Fibroblast of lung (primary cell): ENCODE data around the gene EN2. TPM values are rescaled to one million over a fixed set of nuclear protein-coding genes. Genes with fewer than 3 reads are reported as not detected.

ENCODE experiments used
- DNase-seq, 2 donors: peaks; one replicate each; pipeline versions ENCODE4 v3.0.0 to v3.0.0-alpha.2; 2010; ENCODE audit warnings: low read depth in 2 of 2
- H2AFZ ChIP-seq: 2 replicates; pipeline ENCODE4 v1.5.1; 2012; ENCODE audit warnings: low read length, control low read depth, inconsistent platforms
- H3K27ac ChIP-seq: 2 replicates; pipeline ENCODE4 v1.5.1; 2011; ENCODE audit warnings: low read length, control low read depth; ENCODE audit not compliant: insufficient read depth
- H3K27me3 ChIP-seq: 2 replicates; pipeline ENCODE4 v1.5.1; 2011; ENCODE audit warnings: mild to moderate bottlenecking, low read length; ENCODE audit not compliant: control insufficient read depth, insufficient read depth
- H3K36me3 ChIP-seq: 2 replicates; pipeline ENCODE4 v1.5.1; 2011; ENCODE audit warnings: low read length; ENCODE audit not compliant: control insufficient read depth, insufficient read depth
- H3K4me1 ChIP-seq: 2 replicates; pipeline ENCODE4 v1.5.1; 2011; ENCODE audit warnings: low read length; ENCODE audit not compliant: control insufficient read depth, insufficient read depth; ENCODE audit errors: extremely low read depth
- H3K4me2 ChIP-seq: 2 replicates; pipeline ENCODE4 v1.5.1; 2011; ENCODE audit warnings: low read length, control low read depth; ENCODE audit not compliant: insufficient read depth; ENCODE audit errors: extremely low read depth
- H3K4me3 ChIP-seq, 4 experiments: fragments of 200-600 bp in 1 of 4; sonication (generic) in 1 of 4; replicated peaks in 1 of 4; 2 replicates each; pipeline ENCODE4 v1.5.1; 2011 to 2016; ENCODE audit warnings: low read length in 4 of 4, low read depth in 3 of 4, mild to moderate bottlenecking in 3 of 4, control low read depth in 2 of 4, inconsistent platforms in 1 of 4, mixed read lengths in 1 of 4; ENCODE audit not compliant: insufficient read depth in 1 of 4; ENCODE audit errors: control extremely low read depth in 1 of 4
- H3K79me2 ChIP-seq: 2 replicates; pipeline ENCODE4 v1.5.1; 2012; ENCODE audit warnings: mild to moderate bottlenecking, low read length, inconsistent platforms; ENCODE audit not compliant: control insufficient read depth, insufficient read depth
- H3K9ac ChIP-seq: 2 replicates; pipeline ENCODE4 v1.5.1; 2011; ENCODE audit warnings: mild to moderate bottlenecking, low read length, control low read depth; ENCODE audit not compliant: insufficient read depth
- H3K9me3 ChIP-seq: 2 replicates; pipeline ENCODE4 v1.5.1; 2012; ENCODE audit warnings: low read depth, low read length; ENCODE audit not compliant: control insufficient read depth, insufficient read depth
- H4K20me1 ChIP-seq: 2 replicates; pipeline ENCODE4 v1.5.1; 2011; ENCODE audit warnings: low read length; ENCODE audit not compliant: control insufficient read depth, insufficient read depth; ENCODE audit errors: extremely low read depth
- CTCF ChIP-seq, 2 donors: IDR thresholded peaks in 1 of 2; conservative IDR thresholded peaks in 1 of 2; 1 replicate in 1 of 2; 2 replicates in 1 of 2; pipeline ENCODE4 v1.5.1; 2011 to 2012; ENCODE audit warnings: low read length in 2 of 2, control low read depth in 1 of 2, inconsistent platforms in 1 of 2, low read depth in 1 of 2, mild to moderate bottlenecking in 1 of 2
- EZH2 ChIP-seq: IDR thresholded peaks from 2 replicates; pipeline ENCODE4 v1.5.1; 2012; ENCODE audit warnings: low read length, control low read depth, mild to moderate bottlenecking; ENCODE audit errors: missing control alignments
- polyA plus RNA-seq, 2 donors: library from polyadenylated mRNA; depleted of rRNA in 1 of 2; stranded (reverse) in 1 of 2; unstranded in 1 of 2; fragments of >200 nt; gene quantifications; 2 replicates each; pipeline ENCODE4 v1.2.1, GENCODE V29; 2011 to 2012; ENCODE audit warnings: missing spikeins in 1 of 2
- total RNA-seq: library from RNA; depleted of rRNA; stranded (reverse); fragments of >200 nt; gene quantifications from 2 replicates; pipeline ENCODE4 v1.2.1, GENCODE V29; 2014

The EN2 gene
- total and polyA plus RNA-seq, 2 donors (not counting 1 experiment from before 2014, with no cell fraction given), result not detected

- H3K36me3 ChIP-seq, result no peaks in the 10 kb centered on the region
- H4K20me1 ChIP-seq, result no peaks in the 10 kb centered on the region
- no peak for TF ChIP-seq EZH2
- no peak for TF ChIP-seq CTCF (conservative IDR thresholded peaks at IDR 0.05 in 1 of 2, IDR thresholded peaks at IDR 0.05 in 1 of 2; ENCODE audit: low read depth in 1 of 2, low read length in 2 of 2)
- no peaks in the 10 kb centered on the region for H3K9me3 ChIP-seq
- H3K4me2 ChIP-seq, result no peak overlapping the region
- H3K4me1 ChIP-seq, result no peaks in the 10 kb centered on the region
- no peak overlapping the region for H2AFZ ChIP-seq
- DNase-seq, result no peak
- peaks cover 53% of the 10 kb centered on the region for H3K27me3 ChIP-seq
- H3K79me2 ChIP-seq, result no peaks in the 10 kb centered on the region
- H3K4me3 ChIP-seq, result no peak overlapping the region
- no peak overlapping the region for H3K27ac ChIP-seq
- no peak overlapping the region for H3K9ac ChIP-seq
Observed at GRCh38 chr7:155470186-155470487, 12.2 kb downstream of the EN2 start.

- Histone ChIP-seq H3K4me1 (no peaks in the 10 kb centered on the region), H3K9me3 (no peaks in the 10 kb centered on the region), H3K4me3 (no peak overlapping the region), H3K27me3 (peaks cover 45% of the 10 kb centered on the region), H3K9ac (no peak overlapping the region), H3K36me3 (no peaks in the 10 kb centered on the region), H2AFZ (no peak overlapping the region), H3K27ac (no peak overlapping the region), H4K20me1 (no peaks in the 10 kb centered on the region), H3K4me2 (no peak overlapping the region), H3K79me2 (no peaks in the 10 kb centered on the region)
- DNase-seq, result no peak
- TF ChIP-seq CTCF (conservative IDR thresholded peaks at IDR 0.05 in 1 of 2, IDR thresholded peaks at IDR 0.05 in 1 of 2; ENCODE audit: low read depth in 1 of 2, low read length in 2 of 2) (no peak), EZH2 (no peak)
Observed at GRCh38 chr7:155470686-155471638, 13.0 kb downstream of the EN2 start.

- Histone ChIP-seq H4K20me1 (no peaks in the 10 kb centered on the region), H3K36me3 (no peaks in the 10 kb centered on the region), H3K9me3 (no peaks in the 10 kb centered on the region), H3K4me3 (no peak overlapping the region), H3K9ac (no peak overlapping the region), H3K27ac (no peak overlapping the region), H3K79me2 (no peaks in the 10 kb centered on the region), H3K4me2 (no peak overlapping the region), H3K27me3 (peaks cover 37% of the 10 kb centered on the region), H2AFZ (no peak overlapping the region), H3K4me1 (no peaks in the 10 kb centered on the region)
- no peak for TF ChIP-seq EZH2
- no peak for TF ChIP-seq CTCF (conservative IDR thresholded peaks at IDR 0.05 in 1 of 2, IDR thresholded peaks at IDR 0.05 in 1 of 2; ENCODE audit: low read depth in 1 of 2, low read length in 2 of 2)
- DNase-seq, result no peak
Observed at GRCh38 chr7:155471718-155472117, 13.8 kb downstream of the EN2 start.
